GM18951 (cell line): ENCODE results near the gene SPG21.

ENCODE experiments used
- POLR2A ChIP-seq: IDR thresholded peaks from 4 replicates; pipeline ENCODE4 v1.6.1; 2011; ENCODE audit warnings: mild to moderate bottlenecking; ENCODE audit not compliant: insufficient read length, insufficient read depth; ENCODE audit errors: extremely low read depth
- in situ Hi-C: fragments of 300-500 bp; cut with MboI; formaldehyde crosslinking; loops from one replicate; pipeline ENCODE4 v1.12.0; 2022; ENCODE audit warnings: low sequenced_read_pairs, mixed read lengths, inconsistent platforms; ENCODE audit not compliant: unreplicated experiment

SPG21 gene

DNA sequence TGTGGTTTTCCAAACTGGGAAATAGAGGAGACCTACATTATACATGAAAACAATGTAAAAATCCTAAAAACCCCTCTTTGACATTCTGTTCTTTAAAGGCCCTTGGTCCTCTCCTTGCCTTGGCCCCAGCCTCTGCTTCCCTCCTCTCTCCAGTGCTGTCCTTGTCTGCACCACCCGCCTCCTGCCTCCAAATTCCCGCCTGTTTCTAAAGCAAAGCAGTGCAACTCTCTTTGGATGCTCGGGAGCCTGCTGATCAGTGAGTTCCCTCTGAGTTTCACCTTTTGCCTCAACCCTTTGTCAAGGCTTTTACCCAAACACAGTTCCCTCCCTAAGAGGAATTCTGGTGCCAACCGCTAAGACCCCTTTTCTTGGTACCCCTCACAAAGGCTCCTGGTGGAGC, 70.0 kb downstream of the SPG21 start:
- TF ChIP-seq POLR2A = no peak
- in situ Hi-C loops = no loop called here

GRCh38 chr15:64917211-64917610, 72.5 kb downstream of the SPG21 start:
- no peak for TF ChIP-seq POLR2A
- in situ Hi-C loops = no loop called here

GRCh38 chr15:64916365-64916764, 73.3 kb downstream of the SPG21 start:
- in situ Hi-C loops = no loop called here
- TF ChIP-seq POLR2A = no peak

DNA sequence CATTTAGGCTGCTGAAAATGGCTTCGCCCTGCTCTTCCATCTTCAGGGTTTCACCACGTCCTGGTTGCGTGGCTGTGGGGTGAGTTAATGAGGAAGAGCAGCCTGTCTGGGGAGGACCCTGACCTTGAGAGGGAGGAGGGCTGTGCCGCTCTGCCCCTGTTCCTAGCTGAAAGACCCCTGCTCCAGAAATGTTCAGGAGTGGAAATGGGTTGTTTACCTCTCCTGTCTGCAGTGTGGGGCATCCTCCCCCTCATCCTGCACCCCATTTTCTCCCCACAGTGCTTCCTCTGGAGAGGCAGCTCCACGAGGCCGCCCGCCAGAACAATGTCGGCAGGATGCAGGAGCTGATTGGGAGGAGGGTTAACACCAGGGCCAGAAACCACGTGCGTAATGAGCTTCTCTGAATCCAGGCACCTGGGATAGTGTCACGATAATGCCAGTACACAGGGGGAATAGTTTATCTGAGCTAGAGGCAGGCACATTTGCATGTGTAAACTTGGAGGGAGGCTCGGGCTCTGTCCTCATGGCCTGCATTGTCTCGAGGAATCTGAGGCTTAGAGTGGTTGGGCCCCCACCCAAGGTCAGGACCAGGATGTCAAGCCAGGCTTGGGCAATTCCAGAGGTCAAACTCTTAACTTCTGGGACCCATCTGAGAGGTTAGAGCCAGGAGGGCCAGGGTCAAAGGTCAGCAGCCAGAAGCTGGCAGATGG, 74.0 kb downstream of the SPG21 start:
- in situ Hi-C loops = no loop called here
- TF ChIP-seq POLR2A = no peak
